H1 (cell line): ENCODE results near the gene PRKAR1B. TPM values are rescaled to one million over a fixed set of nuclear protein-coding genes. Genes with fewer than 3 reads are reported as not detected.
A peak's percentile ranks its signal among the peaks of the same experiment; 100 is the strongest.

ENCODE experiments used
- CTCF ChIA-PET: fragments of 300-600 bp; sonication (Branson Sonifier 250); formaldehyde crosslinking; loops from one replicate; lab custom pipeline; 2021; ENCODE audit not compliant: partially characterized antibody; lab: Charles Lee
- POLR2A ChIA-PET: fragments of 300-600 bp; sonication (Branson Sonifier 250); formaldehyde crosslinking; loops from one replicate; lab custom pipeline; 2021; ENCODE audit warnings: inconsistent platforms; ENCODE audit not compliant: partially characterized antibody; lab: Charles Lee
- DNase-seq, 2 experiments: peaks; one replicate each; pipeline versions ENCODE4 v3.0.0 to v3.0.0-alpha.2; 2010 to 2022; ENCODE audit warnings: low spot score in 2 of 2, low read depth in 1 of 2, mixed read lengths in 1 of 2
- FAIRE-seq: peaks from 2 replicates; lab custom pipeline; 2011; peaks lifted over from hg19 to GRCh38; lab: Jason Lieb, UNC
- H2AFZ ChIP-seq: 2 replicates; pipeline ENCODE4 v1.8.1; 2012; ENCODE audit warnings: low read length, inconsistent platforms
- H2AK5ac ChIP-seq: 2 replicates; pipeline ENCODE4 v1.6.1; 2013; ENCODE audit warnings: low read depth, low read length
- H2BK120ac ChIP-seq: replicated peaks from 2 replicates; pipeline ENCODE3; 2013; ENCODE audit warnings: low read depth, low read length, inconsistent platforms
- H2BK12ac ChIP-seq: 2 replicates; pipeline ENCODE4 v1.6.1; 2013; ENCODE audit warnings: low read depth, low read length
- H2BK15ac ChIP-seq: 2 replicates; pipeline ENCODE4 v1.6.1; 2013; ENCODE audit warnings: low read length
- H2BK20ac ChIP-seq: 2 replicates; pipeline ENCODE4 v1.6.1; 2013; ENCODE audit warnings: low read length
- H2BK5ac ChIP-seq: 2 replicates; pipeline ENCODE4 v1.6.1; 2013; ENCODE audit warnings: low read depth, low read length
- H3K14ac ChIP-seq: 2 replicates; pipeline ENCODE4 v1.6.1; 2013; ENCODE audit warnings: inconsistent platforms; ENCODE audit not compliant: insufficient read length
- H3K18ac ChIP-seq: 2 replicates; pipeline ENCODE4 v1.6.1; 2013; ENCODE audit warnings: low read length; ENCODE audit errors: extremely low read depth
- H3K23ac ChIP-seq: 2 replicates; pipeline ENCODE4 v1.6.1; 2013; ENCODE audit warnings: inconsistent platforms; ENCODE audit not compliant: insufficient read length
- H3K23me2 ChIP-seq: 2 replicates; pipeline ENCODE4 v1.6.1; 2013; ENCODE audit warnings: low read depth, low read length
- H3K27ac ChIP-seq: 2 replicates; pipeline ENCODE4 v1.6.1; 2011; ENCODE audit warnings: low read depth, low read length, inconsistent platforms
- H3K27me3 ChIP-seq, 4 experiments: replicated peaks in 1 of 4; 1 replicate in 1 of 4; 2 replicates in 3 of 4; pipeline versions ENCODE4 v1.6.1 to v1.8.1; 2011 to 2013; ENCODE audit warnings: low read length in 3 of 4, mild to moderate bottlenecking in 3 of 4, inconsistent platforms in 2 of 4, mixed read lengths in 2 of 4, moderate library complexity in 1 of 4; ENCODE audit not compliant: control insufficient read depth in 3 of 4, insufficient read depth in 3 of 4; ENCODE audit errors: extremely low read depth in 1 of 4
- H3K36me3 ChIP-seq, 4 experiments: 2 replicates each; pipeline versions ENCODE4 v1.6.1 to v1.8.1; 2011 to 2013; ENCODE audit warnings: mild to moderate bottlenecking in 4 of 4, low read length in 3 of 4, moderate library complexity in 2 of 4, control low read depth in 1 of 4, inconsistent platforms in 1 of 4; ENCODE audit not compliant: insufficient read depth in 4 of 4, control insufficient read depth in 2 of 4
- H3K4ac ChIP-seq: replicated peaks from 2 replicates; pipeline ENCODE3; 2013; ENCODE audit warnings: low read length, low read depth, mixed read lengths, inconsistent platforms; ENCODE audit not compliant: insufficient read length
- H3K4me1 ChIP-seq, 4 experiments: replicated peaks in 1 of 4; 1 replicate in 1 of 4; 2 replicates in 3 of 4; pipeline versions ENCODE4 v1.6.1 to v1.8.1; 2011 to 2013; ENCODE audit warnings: low read length in 3 of 4, inconsistent platforms in 2 of 4, mixed read lengths in 1 of 4; ENCODE audit not compliant: insufficient read depth in 4 of 4, control insufficient read depth in 3 of 4
- H3K4me2 ChIP-seq, 2 experiments: 2 replicates each; pipeline versions ENCODE4 v1.6.1 to v1.8.1; 2011 to 2013; ENCODE audit warnings: low read depth in 2 of 2, low read length in 2 of 2, control low read depth in 1 of 2, inconsistent platforms in 1 of 2, mild to moderate bottlenecking in 1 of 2; ENCODE audit not compliant: insufficient read depth in 1 of 2
- H3K4me3 ChIP-seq, 4 experiments: fragments of 200-600, 300-600 bp in 1 of 4; sonication (generic), shearing (Covaris generic), sonication (Bioruptor Twin) in 1 of 4; 2 replicates each; pipeline versions ENCODE4 v1.5.1 to v1.8.1; 2011 to 2016; ENCODE audit warnings: low read length in 4 of 4, low read depth in 3 of 4, control low read depth in 2 of 4, inconsistent platforms in 2 of 4, mild to moderate bottlenecking in 2 of 4, mixed read lengths in 1 of 4, moderate library complexity in 1 of 4; ENCODE audit not compliant: insufficient read depth in 2 of 4; ENCODE audit errors: extremely low read depth in 1 of 4
- H3K56ac ChIP-seq: replicated peaks from 2 replicates; pipeline ENCODE3; 2013; ENCODE audit warnings: low read depth, mild to moderate bottlenecking, mixed read lengths, low read length, inconsistent platforms; ENCODE audit not compliant: insufficient read length
- H3K79me1 ChIP-seq: 2 replicates; pipeline ENCODE4 v1.6.1; 2013; ENCODE audit warnings: low read depth, low read length, control low read depth
- H3K79me2 ChIP-seq, 2 experiments: 2 replicates each; pipeline versions ENCODE4 v1.6.1 to v1.8.1; 2012 to 2013; ENCODE audit warnings: low read length in 2 of 2, mild to moderate bottlenecking in 2 of 2, inconsistent platforms in 1 of 2; ENCODE audit not compliant: insufficient read depth in 2 of 2, control insufficient read depth in 1 of 2
- H3K9ac ChIP-seq, 4 experiments: replicated peaks in 1 of 4; 1 replicate in 1 of 4; 2 replicates in 3 of 4; pipeline versions ENCODE4 v1.6.1 to v1.8.1; 2011 to 2013; ENCODE audit warnings: low read depth in 3 of 4, low read length in 3 of 4, control low read depth in 2 of 4, mild to moderate bottlenecking in 2 of 4, moderate library complexity in 2 of 4, inconsistent platforms in 1 of 4; ENCODE audit errors: extremely low read depth in 1 of 4
- H3K9me3 ChIP-seq, 2 experiments: 2 replicates each; pipeline versions ENCODE4 v1.6.1 to v1.8.1; 2012 to 2013; ENCODE audit warnings: mild to moderate bottlenecking in 2 of 2, moderate library complexity in 2 of 2, control low read depth in 1 of 2, inconsistent platforms in 1 of 2, low read depth in 1 of 2, low read length in 1 of 2, mixed read lengths in 1 of 2; ENCODE audit not compliant: insufficient read depth in 2 of 2
- H4K20me1 ChIP-seq, 2 experiments: replicated peaks in 1 of 2; 2 replicates each; pipeline versions ENCODE3 to v1.8.1; 2011 to 2013; ENCODE audit warnings: inconsistent platforms in 2 of 2, low read length in 2 of 2, mild to moderate bottlenecking in 1 of 2; ENCODE audit not compliant: insufficient read depth in 2 of 2, control insufficient read depth in 1 of 2
- H4K5ac ChIP-seq: 2 replicates; pipeline ENCODE4 v1.6.1; 2013; ENCODE audit warnings: low read length, low read depth, mixed read lengths, inconsistent platforms; ENCODE audit not compliant: insufficient read length
- H4K8ac ChIP-seq: 2 replicates; pipeline ENCODE4 v1.8.0; 2013; ENCODE audit warnings: mild to moderate bottlenecking, moderate library complexity, low read length, inconsistent platforms; ENCODE audit not compliant: insufficient read depth; ENCODE audit errors: extremely low read depth
- H4K91ac ChIP-seq: replicated peaks from 2 replicates; pipeline ENCODE3; 2013; ENCODE audit warnings: low read length, mixed read lengths, inconsistent platforms; ENCODE audit not compliant: insufficient read length
- ATF3 ChIP-seq: IDR thresholded peaks from 2 replicates; pipeline ENCODE4 v1.6.1; 2011; ENCODE audit warnings: low read depth, mild to moderate bottlenecking, low read length; ENCODE audit not compliant: insufficient read depth
- CREB1 ChIP-seq: IDR thresholded peaks from 2 replicates; pipeline ENCODE4 v1.6.1; 2012; ENCODE audit warnings: inconsistent platforms
- GABPA ChIP-seq: IDR thresholded peaks from 2 replicates; pipeline ENCODE4 v1.6.1; 2011; ENCODE audit warnings: mild to moderate bottlenecking, low read length, moderate library complexity, borderline replicate concordance; ENCODE audit not compliant: insufficient read depth
- JUND ChIP-seq: IDR thresholded peaks from 2 replicates; pipeline ENCODE4 v1.6.1; 2011; ENCODE audit warnings: mild to moderate bottlenecking, improper control_type of control experiment, low read length
- MAX ChIP-seq: IDR thresholded peaks from 2 replicates; pipeline ENCODE4 v1.6.1; 2012; ENCODE audit warnings: inconsistent platforms
- RAD21 ChIP-seq, 2 experiments: IDR thresholded peaks in 1 of 2; conservative IDR thresholded peaks in 1 of 2; 2 replicates each; pipeline ENCODE4 v1.6.1; 2011; ENCODE audit warnings: low read depth in 2 of 2, low read length in 2 of 2, improper control_type of control experiment in 1 of 2, inconsistent platforms in 1 of 2, mild to moderate bottlenecking in 1 of 2, moderate library complexity in 1 of 2
- SAP30 ChIP-seq: fragments of 300-600 bp; sonication (generic); IDR thresholded peaks from 2 replicates; pipeline ENCODE4 v1.7.1; 2012; ENCODE audit warnings: low read length, moderate library complexity, mild to moderate bottlenecking, inconsistent platforms; ENCODE audit not compliant: insufficient read depth, insufficient replicate concordance
- SP2 ChIP-seq: IDR thresholded peaks from 2 replicates; pipeline ENCODE4 v1.6.1; 2012; ENCODE audit warnings: mild to moderate bottlenecking, low read length, inconsistent platforms
- SRF ChIP-seq: IDR thresholded peaks from 2 replicates; pipeline ENCODE4 v1.6.1; 2011; ENCODE audit warnings: mild to moderate bottlenecking, low read depth, low read length, moderate library complexity
- TBP ChIP-seq: IDR thresholded peaks from 2 replicates; pipeline ENCODE4 v1.6.1; 2011; ENCODE audit warnings: low read depth, low read length, improper control_type of control experiment
- TCF12 ChIP-seq: IDR thresholded peaks from 2 replicates; pipeline ENCODE4 v1.6.1; 2011; ENCODE audit warnings: low read depth, mild to moderate bottlenecking, low read length
- WGBS, 2 experiments: shearing (Covaris generic) in 1 of 2; methylation state at CpG; one replicate each; pipeline versions ENCODE4 v1.1.6 to v1.1.7; 2013 to 2015; ENCODE audit warnings: low lambda C conversion rate in 2 of 2, mixed read lengths in 2 of 2, inconsistent platforms in 1 of 2, low coverage in 1 of 2, missing lambda C conversion rate in 1 of 2; ENCODE audit not compliant: insufficient replicate concordance in 2 of 2, insufficient coverage in 1 of 2, insufficient read length in 1 of 2; ENCODE audit errors: extremely low coverage in 1 of 2, missing lambda C conversion rate in 1 of 2; 5-methylcytosine and 5-hydroxymethylcytosine counted together
- polyA plus RNA-seq, 7 experiments: library from polyadenylated mRNA; depleted of rRNA in 3 of 7; stranded (reverse) in 5 of 7; unstranded in 2 of 7; fragments of >200 nt in 5 of 7; fragments of 200-250 nt in 2 of 7; gene quantifications; 1 replicate in 5 of 7; 2 replicates in 1 of 7; 4 replicates in 1 of 7; pipeline versions ENCODE4 v1.2.1 to v1.2.3, GENCODE V29; 2011 to 2013; ENCODE audit warnings: missing spikeins in 2 of 7, mixed read lengths in 2 of 7
- total RNA-seq: library from RNA; stranded (reverse); fragmentation: NEBNext Ultra II Directional; extraction: Animal tissue kit (Norgen Biotek cat#: 25700); gene quantifications from 2 replicates; pipeline ENCODE4 v1.2.1, GENCODE V29; 2021

Gene PRKAR1B
- total and polyA plus RNA-seq, 2 of the 8 experiments (the other 6 are each of a cell fraction or from before 2014, with no cell fraction given): 12.3 to 55.7 TPM

DNA sequence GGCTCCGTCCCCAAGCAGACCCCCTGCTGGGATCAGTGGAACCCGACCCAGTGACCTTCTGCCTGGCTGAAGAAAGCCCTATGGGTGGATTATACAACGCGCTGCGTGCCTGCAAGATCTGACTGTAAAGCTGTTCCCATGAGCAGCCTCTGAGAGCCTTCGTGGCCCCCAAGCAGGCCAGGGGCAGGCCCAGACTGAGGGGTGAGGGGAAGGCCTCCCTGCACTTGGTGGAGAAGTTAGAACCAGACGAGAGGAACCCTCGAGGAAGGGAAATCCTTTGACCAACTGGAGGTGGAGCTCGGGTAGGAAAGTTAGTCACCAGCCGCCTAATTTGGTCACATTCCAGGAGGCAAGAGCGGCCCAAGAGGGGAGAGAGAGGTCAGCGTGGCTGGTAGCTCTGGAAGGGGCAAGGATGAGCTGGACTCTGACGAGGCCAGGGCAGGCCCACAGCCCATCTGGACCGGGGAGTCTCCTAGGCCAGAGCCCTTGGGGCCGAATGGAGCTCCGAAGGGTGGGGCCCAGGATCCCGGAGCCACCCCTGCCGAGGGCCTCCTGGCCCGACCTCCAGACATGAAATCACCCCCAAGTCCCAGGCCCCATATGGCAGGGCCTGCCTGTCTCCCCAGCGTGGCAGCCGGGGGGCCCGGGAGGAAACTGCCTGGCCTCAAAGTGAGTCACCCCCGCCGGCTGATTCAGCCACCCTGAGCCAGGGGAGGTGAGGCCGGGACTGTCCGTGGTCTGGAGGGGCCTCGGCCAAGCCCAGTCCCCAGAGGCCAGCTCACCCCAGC, 184.2 kb downstream of the PRKAR1B start:
- no peak overlapping the region for H2BK20ac ChIP-seq
- H4K91ac ChIP-seq: no peak overlapping the region
- H3K4me2 ChIP-seq: no peak overlapping the region
- no peak for DNase-seq
- no peak overlapping the region for H3K27ac ChIP-seq
- no peaks in the 10 kb centered on the region for H3K36me3 ChIP-seq
- H2AFZ ChIP-seq: no peak overlapping the region
- no peak overlapping the region for H2BK12ac ChIP-seq
- no peak overlapping the region for H3K4me3 ChIP-seq
- H3K9ac ChIP-seq: no peak overlapping the region
- H3K14ac ChIP-seq: no peak overlapping the region
- H2BK15ac ChIP-seq: 0 out of 2 replicates have a peak overlapping the region, but pooled peaks have one; percentile 61
- H3K4me1 ChIP-seq: peaks cover 0 to 12% (median 7%) of the 10 kb centered on the region in 4 experiments; a peak in 5 of 7 replicates
- POLR2A ChIA-PET: interaction anchor here (1.2 to 2.4 kb wide), 2 partner anchors 11 to 25 kb away, joined by 3 to 6 read pairs; no protein-coding TSS in a partner anchor
- no peaks in the 10 kb centered on the region for H3K79me2 ChIP-seq
- H4K8ac ChIP-seq: peak overlapping the region; percentile 57; the same call in 1 of the 2 replicates
- no peak overlapping the region for H3K23ac ChIP-seq
- no peak overlapping the region; the same call in none of the 2 replicates for H3K18ac ChIP-seq
- H2BK5ac ChIP-seq: peak overlapping the region; percentile 35; the same call in 1 of the 2 replicates
- CTCF ChIA-PET: interaction anchor here (0.7 to 1.2 kb wide), 5 partner anchors 9 to 231 kb away, joined by 3 to 6 read pairs (median 4); no protein-coding TSS in a partner anchor
- peaks cover 0 to 3% of the 10 kb centered on the region in 2 experiments; a peak in 1 of 4 replicates for H3K9me3 ChIP-seq
- 87% methylated on average over 22 of the region's 27 CpGs; no CpG with 5 or more reads in 1 of the 2 experiments for WGBS, 2 experiments
- no peaks in the 10 kb centered on the region for H4K20me1 ChIP-seq
- no peak overlapping the region for H3K4ac ChIP-seq
- H3K27me3 ChIP-seq: peaks cover 0 to 3% (median 0%) of the 10 kb centered on the region in 4 experiments; a peak in 1 of 7 replicates
- no peaks in the 10 kb centered on the region for H3K79me1 ChIP-seq
- no peak overlapping the region for H2BK120ac ChIP-seq
- no peak for FAIRE-seq
- no peak overlapping the region for H4K5ac ChIP-seq
- H2AK5ac ChIP-seq: no peak overlapping the region
- H3K23me2 ChIP-seq: no peaks in the 10 kb centered on the region
- no peak overlapping the region for H3K56ac ChIP-seq
- TF ChIP-seq JUND (no peak), RAD21 (IDR thresholded peaks at IDR 0.05 in 1 of 2, conservative IDR thresholded peaks at IDR 0.05 in 1 of 2; ENCODE audit: low read depth in 2 of 2, low read length in 2 of 2) (no peak), ATF3 (no peak), GABPA (no peak), MAX (no peak), SP2 (no peak), CREB1 (no peak), TCF12 (no peak), SRF (no peak), SAP30 (no peak), TBP (no peak)
